Mesenchymal stem cell (in vitro differentiated cells and primary cell): ENCODE data around the gene CLIC4.
A peak's percentile ranks its signal among the peaks of the same experiment; 100 is the strongest.

Experiments used
- DNase-seq: peaks from one replicate; pipeline ENCODE4 v3.0.0-alpha.2; 2013
- H2AFZ ChIP-seq: one replicate; pipeline ENCODE4 v1.6.1; 2013; ENCODE audit warnings: low read depth, mild to moderate bottlenecking, control low read depth, inconsistent platforms, low read length, moderate library complexity
- H2AK5ac ChIP-seq: 2 replicates; pipeline ENCODE4 v1.6.1; 2013; ENCODE audit warnings: low read length, moderate library complexity, mild to moderate bottlenecking, inconsistent platforms; ENCODE audit not compliant: severe bottlenecking
- H2BK120ac ChIP-seq: one replicate; pipeline ENCODE4 v1.6.1; 2013; ENCODE audit warnings: low read depth, mild to moderate bottlenecking, inconsistent platforms, low read length, moderate library complexity
- H2BK12ac ChIP-seq, 2 experiments: one replicate each; pipeline ENCODE4 v1.6.1; 2013; ENCODE audit warnings: inconsistent platforms in 2 of 2, low read length in 2 of 2, mild to moderate bottlenecking in 2 of 2, moderate library complexity in 2 of 2, control low read depth in 1 of 2
- H2BK15ac ChIP-seq: one replicate; pipeline ENCODE4 v1.6.1; 2013; ENCODE audit warnings: mild to moderate bottlenecking, low read depth, inconsistent platforms; ENCODE audit not compliant: poor library complexity, severe bottlenecking
- H2BK5ac ChIP-seq: 2 replicates; pipeline ENCODE4 v1.6.1; 2013; ENCODE audit warnings: low read depth, mild to moderate bottlenecking, low read length, control low read depth, inconsistent platforms; ENCODE audit not compliant: poor library complexity, severe bottlenecking
- H3K14ac ChIP-seq, 2 experiments: one replicate each; pipeline ENCODE4 v1.6.1; 2013; ENCODE audit warnings: inconsistent platforms in 2 of 2, low read length in 2 of 2, control low read depth in 1 of 2, mild to moderate bottlenecking in 1 of 2, moderate library complexity in 1 of 2
- H3K18ac ChIP-seq, 2 experiments: one replicate each; pipeline ENCODE4 v1.6.1; 2013; ENCODE audit warnings: inconsistent platforms in 2 of 2, low read length in 2 of 2, control low read depth in 1 of 2, low read depth in 1 of 2, mild to moderate bottlenecking in 1 of 2
- H3K23ac ChIP-seq, 2 experiments: one replicate each; pipeline ENCODE4 v1.6.1; 2013; ENCODE audit warnings: inconsistent platforms in 2 of 2, low read length in 2 of 2, mild to moderate bottlenecking in 2 of 2, moderate library complexity in 2 of 2, control low read depth in 1 of 2
- H3K27ac ChIP-seq: 2 replicates; pipeline ENCODE4 v1.5.1; 2013; ENCODE audit warnings: mild to moderate bottlenecking, moderate library complexity, low read length, control low read depth, inconsistent platforms; ENCODE audit not compliant: poor library complexity, severe bottlenecking
- H3K27me3 ChIP-seq, 2 experiments: 2 replicates each; pipeline versions ENCODE4 v1.6.1 to v1.7.0; 2013; ENCODE audit warnings: low read length in 2 of 2, mild to moderate bottlenecking in 2 of 2, moderate library complexity in 2 of 2, control low read depth in 1 of 2, inconsistent platforms in 1 of 2; ENCODE audit not compliant: control insufficient read depth in 1 of 2, insufficient read depth in 1 of 2
- H3K36me3 ChIP-seq, 2 experiments: 2 replicates each; pipeline versions ENCODE4 v1.6.1 to v1.7.0; 2013; ENCODE audit warnings: low read length in 2 of 2, control low read depth in 1 of 2, inconsistent platforms in 1 of 2, low read depth in 1 of 2, mild to moderate bottlenecking in 1 of 2; ENCODE audit not compliant: insufficient read depth in 2 of 2, control insufficient read depth in 1 of 2
- H3K4ac ChIP-seq, 2 experiments: one replicate each; pipeline ENCODE4 v1.6.1; 2013; ENCODE audit warnings: inconsistent platforms in 2 of 2, low read length in 2 of 2, mild to moderate bottlenecking in 2 of 2, moderate library complexity in 2 of 2, control low read depth in 1 of 2, low read depth in 1 of 2
- H3K4me1 ChIP-seq: 2 replicates; pipeline ENCODE4 v1.6.1; 2013; ENCODE audit warnings: low read depth, low read length, control low read depth; ENCODE audit not compliant: control insufficient read depth, insufficient read depth
- H3K4me2 ChIP-seq: 2 replicates; pipeline ENCODE4 v1.6.1; 2013; ENCODE audit warnings: low read length, mild to moderate bottlenecking, inconsistent platforms; ENCODE audit not compliant: poor library complexity, severe bottlenecking
- H3K4me3 ChIP-seq, 2 experiments: 2 replicates each; pipeline versions ENCODE4 v1.5.1 to v1.7.0; 2013; ENCODE audit warnings: low read length in 2 of 2, mild to moderate bottlenecking in 2 of 2, control low read depth in 1 of 2, low read depth in 1 of 2; ENCODE audit not compliant: insufficient read depth in 1 of 2
- H3K79me1 ChIP-seq: replicated peaks from 2 replicates; pipeline ENCODE4 v1.6.1; 2013; ENCODE audit warnings: mild to moderate bottlenecking, control low read depth, low read length, inconsistent platforms; ENCODE audit not compliant: poor library complexity, severe bottlenecking
- H3K9ac ChIP-seq: 2 replicates; pipeline ENCODE4 v1.7.0; 2013; ENCODE audit warnings: mild to moderate bottlenecking, low read length, moderate library complexity
- H3K9me3 ChIP-seq: 2 replicates; pipeline ENCODE4 v1.7.0; 2013; ENCODE audit warnings: mild to moderate bottlenecking, low read length; ENCODE audit not compliant: control insufficient read depth
- H4K8ac ChIP-seq: one replicate; pipeline ENCODE4 v1.6.1; 2013; ENCODE audit warnings: inconsistent platforms, mild to moderate bottlenecking, low read length, moderate library complexity
- H4K91ac ChIP-seq: one replicate; pipeline ENCODE4 v1.6.1; 2013; ENCODE audit warnings: mild to moderate bottlenecking, low read length, inconsistent platforms
- WGBS: methylation state at CpG from one replicate; pipeline ENCODE4 v1.1.7; 2013; ENCODE audit warnings: mixed read lengths; 5-methylcytosine and 5-hydroxymethylcytosine counted together

Gene CLIC4

GRCh38 chr1:24875257-24875656, 130.0 kb downstream of the CLIC4 start:
- H3K4me1 ChIP-seq: peaks cover 2% of the 10 kb centered on the region
- H2BK120ac ChIP-seq: no peak overlapping the region
- no peak overlapping the region for H3K14ac ChIP-seq
- no peak overlapping the region for H2AFZ ChIP-seq
- no peak overlapping the region for H2AK5ac ChIP-seq
- no peak overlapping the region for H3K27ac ChIP-seq
- no peak for DNase-seq
- H3K9ac ChIP-seq: no peak overlapping the region
- H3K79me1 ChIP-seq: no peaks in the 10 kb centered on the region
- no peak overlapping the region for H3K4ac ChIP-seq
- H3K4me2 ChIP-seq: no peak overlapping the region
- no peaks in the 10 kb centered on the region for H3K36me3 ChIP-seq
- no peak overlapping the region for H4K8ac ChIP-seq
- no peak overlapping the region for H4K91ac ChIP-seq
- H3K18ac ChIP-seq: no peak overlapping the region
- 76% methylated on average over 8 of the region's 8 CpGs for WGBS
- H2BK5ac ChIP-seq: no peak overlapping the region
- H3K9me3 ChIP-seq: no peaks in the 10 kb centered on the region
- no peak overlapping the region for H2BK12ac ChIP-seq
- H3K4me3 ChIP-seq: no peak overlapping the region
- no peak overlapping the region for H3K23ac ChIP-seq
- H2BK15ac ChIP-seq: no peak overlapping the region
- peaks cover 35 to 68% of the 10 kb centered on the region in 2 experiments for H3K27me3 ChIP-seq

GRCh38 chr1:24875991-24876506, 130.8 kb downstream of the CLIC4 start:
- Histone ChIP-seq H4K91ac (no peak overlapping the region), H4K8ac (no peak overlapping the region), H3K4me3 (no peak overlapping the region), H2BK120ac (no peak overlapping the region), H3K9ac (no peak overlapping the region), H3K14ac (no peak overlapping the region), H3K18ac (no peak overlapping the region), H3K4ac (no peak overlapping the region), H2BK15ac (no peak overlapping the region), H2AFZ (no peak overlapping the region), H2BK5ac (no peak overlapping the region), H3K23ac (no peak overlapping the region), H3K27me3 (peaks cover 29 to 69% of the 10 kb centered on the region in 2 experiments), H3K79me1 (no peaks in the 10 kb centered on the region), H3K36me3 (no peaks in the 10 kb centered on the region), H3K27ac (no peak overlapping the region), H3K9me3 (no peaks in the 10 kb centered on the region), H2BK12ac (no peak overlapping the region), H2AK5ac (no peak overlapping the region), H3K4me2 (no peak overlapping the region), H3K4me1 (peaks cover 2% of the 10 kb centered on the region)
- DNase-seq: no peak
- WGBS: 63% methylated on average over 3 of the region's 8 CpGs

GRCh38 chr1:24878045-24878444, 132.8 kb downstream of the CLIC4 start:
- Histone ChIP-seq H3K36me3 (no peaks in the 10 kb centered on the region), H2AK5ac (no peak overlapping the region), H3K4me3 (no peak overlapping the region), H3K4me2 (no peak overlapping the region), H3K79me1 (no peaks in the 10 kb centered on the region), H3K14ac (no peak overlapping the region), H3K9me3 (peaks cover under 1% of the 10 kb centered on the region), H3K27me3 (peaks cover 10 to 52% of the 10 kb centered on the region in 2 experiments), H3K27ac (no peak overlapping the region), H2BK120ac (no peak overlapping the region), H4K8ac (no peak overlapping the region), H4K91ac (no peak overlapping the region), H3K4ac (no peak overlapping the region), H3K4me1 (peaks cover 2% of the 10 kb centered on the region), H3K23ac (no peak overlapping the region), H2BK5ac (no peak overlapping the region), H3K9ac (no peak overlapping the region), H2AFZ (no peak overlapping the region), H2BK15ac (no peak overlapping the region), H2BK12ac (no peak overlapping the region), H3K18ac (no peak overlapping the region)
- WGBS: 80% methylated on average over 6 of the region's 6 CpGs
- no peak for DNase-seq

- H4K8ac ChIP-seq: no peak overlapping the region
- H3K4me3 ChIP-seq: no peak overlapping the region
- H4K91ac ChIP-seq: no peak overlapping the region
- no peak overlapping the region for H2BK5ac ChIP-seq
- H2BK120ac ChIP-seq: no peak overlapping the region
- peak overlapping the region in 1 of 2 experiments; percentile 48 for H3K23ac ChIP-seq
- no peak overlapping the region for H2BK15ac ChIP-seq
- H2AFZ ChIP-seq: no peak overlapping the region
- H3K27me3 ChIP-seq: peaks cover 10 to 52% of the 10 kb centered on the region in 2 experiments
- no peak overlapping the region for H2AK5ac ChIP-seq
- H3K18ac ChIP-seq: no peak overlapping the region
- no peak overlapping the region for H2BK12ac ChIP-seq
- H3K4me1 ChIP-seq: peaks cover 2% of the 10 kb centered on the region
- no peak overlapping the region for H3K27ac ChIP-seq
- peak; percentile 20 for DNase-seq
- peaks cover 6% of the 10 kb centered on the region for H3K9me3 ChIP-seq
- H3K14ac ChIP-seq: no peak overlapping the region
- WGBS: 82% methylated on average over 7 of the region's 7 CpGs
- no peak overlapping the region for H3K9ac ChIP-seq
- no peak overlapping the region for H3K4ac ChIP-seq
- H3K36me3 ChIP-seq: no peaks in the 10 kb centered on the region
- no peaks in the 10 kb centered on the region for H3K79me1 ChIP-seq
- no peak overlapping the region for H3K4me2 ChIP-seq
These were observed 133.8 kb downstream of the CLIC4 start for GRCh38 chr1:24878775-24879742.
